Stomach (tissue), 9 donors: ENCODE results near the gene GPR25. TPM values are rescaled to one million over a fixed set of nuclear protein-coding genes. Genes with fewer than 3 reads are reported as not detected.

Experiments
- DNase-seq, 2 donors: peaks; one replicate each; pipeline versions ENCODE4 v3.0.0 to v3.0.0-alpha.2; 2013 to 2019
- H3K27ac ChIP-seq, 5 donors: fragments of 200-600 bp in 4 of 5; sonication (generic) in 4 of 5; one replicate each; pipeline ENCODE4 v1.5.1; 2013 to 2019; ENCODE audit warnings: mild to moderate bottlenecking in 1 of 5, moderate library complexity in 1 of 5
- H3K27me3 ChIP-seq, 3 donors: fragments of 200-600 bp; sonication (generic); one replicate each; pipeline ENCODE4 v1.5.1; 2017 to 2019; ENCODE audit warnings: mixed run types in 1 of 3
- H3K36me3 ChIP-seq, 4 donors: fragments of 200-600 bp; sonication (generic); 1 replicate in 3 of 4; 2 replicates in 1 of 4; pipeline ENCODE4 v1.5.1; 2016 to 2019
- H3K4me1 ChIP-seq, 4 donors: fragments of 200-600 bp; sonication (generic); one replicate each; pipeline ENCODE4 v1.5.1; 2016 to 2019
- H3K4me3 ChIP-seq, 4 donors: fragments of 200-600 bp; sonication (generic) in 3 of 4; one replicate each; pipeline ENCODE4 v1.5.1; 2016 to 2019; ENCODE audit warnings: mild to moderate bottlenecking in 1 of 4
- H3K9me3 ChIP-seq, 4 donors: fragments of 200-600 bp; sonication (generic); one replicate each; pipeline ENCODE4 v1.5.1; 2016 to 2019
- CTCF ChIP-seq, 7 experiments: fragments of 450-650 bp in 4 of 7; fragments of 200-600 bp in 3 of 7; sonication (generic) in 3 of 7; IDR thresholded peaks; one replicate each; pipeline ENCODE4 v1.5.1; 2016 to 2019; ENCODE audit warnings: antibody characterized with exemption in 7 of 7, control low read depth in 2 of 7, mild to moderate bottlenecking in 1 of 7
- EP300 ChIP-seq: sonication (generic); formaldehyde crosslinking; IDR thresholded peaks from one replicate; pipeline ENCODE4 v1.6.1; 2017; ENCODE audit warnings: antibody characterized with exemption
- POLR2A ChIP-seq, 4 donors: fragments of 450-650 bp; IDR thresholded peaks; one replicate each; pipeline ENCODE4 v1.6.1; 2016; ENCODE audit warnings: antibody characterized with exemption in 4 of 4, control low read depth in 2 of 4, mild to moderate bottlenecking in 1 of 4, moderate library complexity in 1 of 4
- POLR2AphosphoS5 ChIP-seq, 3 donors: sonication (generic); formaldehyde crosslinking; IDR thresholded peaks; one replicate each; pipeline ENCODE4 v1.6.1; 2016; ENCODE audit warnings: antibody characterized with exemption in 3 of 3
- WGBS, 5 donors: extraction: QIAGEN DNeasy Blood & Tissue Kit in 3 of 5; methylation state at CpG; one replicate each; pipeline versions ENCODE4 v1.1.5 to v1.1.7; 2013 to 2018; 5-methylcytosine and 5-hydroxymethylcytosine counted together
- intact Hi-C: fragments of 100-400 bp; cut with DNase I; formaldehyde crosslinking; loops from one replicate; pipeline ENCODE4 v1.15.1; 2023; ENCODE audit warnings: low total_unique reads
- polyA plus RNA-seq, 3 donors: library from polyadenylated mRNA; stranded (reverse); fragments of 200-250 nt; gene quantifications; one replicate each; pipeline ENCODE4 v1.2.3, GENCODE V29; 2013
- total RNA-seq, 5 donors: library from RNA; depleted of rRNA; stranded (reverse); fragments of >200 nt; gene quantifications; one replicate each; pipeline versions ENCODE4 v1.1.0 to v1.2.3, GENCODE V29; 2014 to 2016
- donor health status: healthy with polysubstance abuse.
- donor health status: Bipolar disorder and iron deficiency.
- donor health status: healthy.

GPR25 gene
- total and polyA plus RNA-seq, 8 donors, result 0.08 to 1.5 (median 0.75) TPM; not detected in 5

- Histone ChIP-seq H3K4me1 (peaks cover 0 to 12% (median 4%) of the 10 kb centered on the region in 4 donors), H3K27ac (peak overlapping the region in 1 of 5 donors; percentile 42), H3K36me3 (peaks cover 7 to 29% (median 23%) of the 10 kb centered on the region in 4 donors), H3K9me3 (no peaks in the 10 kb centered on the region), H3K4me3 (no peak overlapping the region), H3K27me3 (no peaks in the 10 kb centered on the region)
- no peak for TF ChIP-seq CTCF (IDR thresholded peaks at IDR 0.05)
- TF ChIP-seq EP300, result no peak
- no peak for TF ChIP-seq POLR2A (IDR thresholded peaks at IDR 0.05)
- no peak for TF ChIP-seq POLR2AphosphoS5 (IDR thresholded peaks at IDR 0.05)
- 80 to 90% (median 85%) methylated on average over 2 of the region's 2 CpGs for WGBS, 5 donors
- DNase-seq, result no peak
- intact Hi-C loops, result no loop called here
Observed at GRCh38 chr1:200861937-200862647, 10.7 kb upstream of the GPR25 start.

DNA sequence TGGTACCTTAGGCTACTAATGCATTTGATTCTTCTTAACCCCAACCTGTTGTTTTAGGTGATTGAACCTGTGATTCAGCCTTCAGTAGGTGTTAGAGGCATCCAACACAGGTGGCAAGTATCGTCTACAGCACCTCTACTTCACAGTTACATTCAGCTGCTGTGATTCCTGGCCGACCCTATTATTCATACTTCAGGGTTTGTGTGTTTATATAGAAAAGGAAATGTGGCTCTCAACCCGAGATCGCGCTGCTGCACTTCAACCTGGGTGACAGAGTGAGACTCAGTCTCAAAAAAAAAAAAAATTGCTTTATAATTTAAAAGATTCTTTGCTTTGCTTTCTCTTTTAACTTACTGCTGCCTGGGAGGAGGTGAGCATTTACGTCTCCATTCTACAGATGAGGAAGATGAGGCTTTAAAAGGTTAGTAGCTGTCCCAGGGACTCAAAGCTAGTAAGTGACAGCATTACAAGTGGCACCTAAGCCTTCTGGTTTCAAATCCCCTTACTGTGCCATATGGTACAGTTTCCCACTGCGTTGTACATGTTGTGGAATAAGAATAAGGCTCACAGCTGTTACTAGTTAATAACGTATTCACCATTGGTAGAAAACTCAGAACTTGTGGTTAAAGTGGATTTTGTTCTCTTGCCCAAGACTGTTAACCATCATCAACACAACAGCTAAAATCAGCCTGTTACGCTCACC, 9.9 kb upstream of the GPR25 start:
- peak overlapping the region in 1 of 5 donors; percentile 42 for H3K27ac ChIP-seq

DNA sequence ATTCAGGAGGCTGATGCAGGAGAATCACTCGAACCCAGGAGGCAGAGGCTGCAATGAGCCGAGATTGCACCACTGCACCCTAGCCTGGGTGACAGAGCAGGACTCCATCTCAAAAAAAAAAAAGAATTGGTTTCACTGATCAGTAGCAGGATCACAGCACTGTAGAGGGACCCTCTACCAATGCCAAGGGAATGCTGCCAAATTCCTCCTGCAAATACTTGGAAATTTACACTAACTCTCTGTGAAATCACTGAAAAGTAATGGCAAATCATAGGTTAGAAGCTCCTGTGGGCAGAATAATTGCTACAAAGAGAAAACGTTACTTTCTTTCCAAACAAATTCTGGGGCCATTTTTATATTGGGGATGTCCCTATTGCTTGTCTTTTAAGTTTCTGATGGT, 6.7 kb upstream of the GPR25 start:
- peaks cover 6 to 13% (median 10%) of the 10 kb centered on the region in 4 donors for H3K36me3 ChIP-seq
- peaks cover 0 to 19% (median 0%) of the 10 kb centered on the region in 3 donors for H3K27me3 ChIP-seq
- 70 to 77% (median 73%) methylated on average over 3 of the region's 3 CpGs for WGBS, 5 donors
- H3K4me3 ChIP-seq, result no peak overlapping the region
- intact Hi-C loops, result no loop called here
- TF ChIP-seq EP300, result no peak
- no peak for TF ChIP-seq POLR2A (IDR thresholded peaks at IDR 0.05)
- TF ChIP-seq POLR2AphosphoS5 (IDR thresholded peaks at IDR 0.05), result no peak
- no peak for TF ChIP-seq CTCF (IDR thresholded peaks at IDR 0.05)
- no peaks in the 10 kb centered on the region for H3K9me3 ChIP-seq
- H3K4me1 ChIP-seq, result peaks cover 0 to 13% (median 6%) of the 10 kb centered on the region in 4 donors
- no peak overlapping the region for H3K27ac ChIP-seq
- DNase-seq, result no peak

More for the DNA sequence above, 9.9 kb upstream of the GPR25 start:
- Histone ChIP-seq H3K9me3 (no peaks in the 10 kb centered on the region), H3K27me3 (no peaks in the 10 kb centered on the region), H3K4me1 (peaks cover 0 to 13% (median 6%) of the 10 kb centered on the region in 4 donors), H3K4me3 (no peak overlapping the region), H3K36me3 (peaks cover 6 to 21% (median 16%) of the 10 kb centered on the region in 4 donors)
- TF ChIP-seq CTCF (IDR thresholded peaks at IDR 0.05), result no peak
- no peak for TF ChIP-seq POLR2A (IDR thresholded peaks at IDR 0.05)
- TF ChIP-seq POLR2AphosphoS5 (IDR thresholded peaks at IDR 0.05), result no peak
- TF ChIP-seq EP300, result no peak
- WGBS, 5 donors, result 84 to 89% (median 85%) methylated on average over 9 of the region's 9 CpGs
- DNase-seq, result no peak
- intact Hi-C loops, result no loop called here

- 27 to 49% (median 34%) methylated on average over 5 of the region's 5 CpGs for WGBS, 5 donors
- H3K36me3 ChIP-seq, result peaks cover 6 to 13% (median 10%) of the 10 kb centered on the region in 4 donors
Observed at GRCh38 chr1:200866521-200866920, 6.3 kb upstream of the GPR25 start.

More at GRCh38 chr1:200866521-200866920, 6.3 kb upstream of the GPR25 start:
- DNase-seq, result no peak
- Histone ChIP-seq H3K9me3 (no peaks in the 10 kb centered on the region), H3K27me3 (peaks cover 0 to 23% (median 1%) of the 10 kb centered on the region in 3 donors), H3K27ac (no peak overlapping the region), H3K4me1 (peaks cover 0 to 13% (median 6%) of the 10 kb centered on the region in 4 donors), H3K4me3 (no peak overlapping the region)
- intact Hi-C loops, result no loop called here
- TF ChIP-seq POLR2A (IDR thresholded peaks at IDR 0.05) (no peak), CTCF (IDR thresholded peaks at IDR 0.05) (no peak), POLR2AphosphoS5 (IDR thresholded peaks at IDR 0.05) (no peak), EP300 (no peak)
